ENCODE results near the gene LYSET.
"Not testable (repeated sequence)": the region's sequence is repeated elsewhere in the genome, so short reads cannot be mapped to it uniquely, and the experiment has no call there.

Gene LYSET

GRCh38 chr14:93184391-93185348 lies at the start of gene LYSET, which contains the start of gene MOAP1:
Gene LYSET, plus strand, starts transcription at chr14:93185317. Its CDS starts 89 bp downstream, at chr14:93185406.
Gene MOAP1, minus strand, starts transcription at chr14:93184897. Its CDS starts 655 bp downstream, at chr14:93184242.
- peak; percentile 83 for DNase-seq (ENCODE audit: low read depth)

GRCh38 chr14:93135399-93135798 lies 49.7 kb upstream of the LYSET start:
- no peak for DNase-seq (ENCODE audit: low read depth)

GRCh38 chr14:93136009-93136408 lies 49.1 kb upstream of the LYSET start:
- DNase-seq (ENCODE audit: low read depth), result no peak

- DNase-seq (ENCODE audit: low read depth), result not testable (repeated sequence)
Observed at GRCh38 chr14:93136508-93136907, 48.6 kb upstream of the LYSET start.

GRCh38 chr14:93137864-93138263 lies 47.3 kb upstream of the LYSET start:
- no peak for DNase-seq (ENCODE audit: low read depth)

- no peak for DNase-seq (ENCODE audit: low read depth)
Observed at GRCh38 chr14:93142854-93143652, 42.1 kb upstream of the LYSET start.

GRCh38 chr14:93146119-93146518 lies 39.0 kb upstream of the LYSET start:
- DNase-seq (ENCODE audit: low read depth), result no peak

GRCh38 chr14:93148979-93149378 lies 36.1 kb upstream of the LYSET start:
- DNase-seq (ENCODE audit: low read depth), result no peak

- no peak for DNase-seq (ENCODE audit: low read depth)
Observed at GRCh38 chr14:93150227-93151208, 34.6 kb upstream of the LYSET start.

GRCh38 chr14:93153121-93153520 lies 32.0 kb upstream of the LYSET start:
- no peak for DNase-seq (ENCODE audit: low read depth)

- DNase-seq (ENCODE audit: low read depth), result no peak
Observed at GRCh38 chr14:93155667-93156066, 29.4 kb upstream of the LYSET start.

- DNase-seq (ENCODE audit: low read depth), result no peak
Observed at GRCh38 chr14:93156693-93157369, 28.3 kb upstream of the LYSET start.

GRCh38 chr14:93158349-93158748 lies 26.8 kb upstream of the LYSET start:
- DNase-seq (ENCODE audit: low read depth), result not testable (repeated sequence)

- not testable (repeated sequence) for DNase-seq (ENCODE audit: low read depth)
Observed at GRCh38 chr14:93159625-93160352, 25.3 kb upstream of the LYSET start.

GRCh38 chr14:93160353-93160801 lies 24.7 kb upstream of the LYSET start:
- DNase-seq (ENCODE audit: low read depth), result no peak

- DNase-seq (ENCODE audit: low read depth), result no peak
Observed at GRCh38 chr14:93161411-93161940, 23.6 kb upstream of the LYSET start.

- DNase-seq (ENCODE audit: low read depth), result no peak
Observed at GRCh38 chr14:93163564-93163963, 21.6 kb upstream of the LYSET start.

- DNase-seq (ENCODE audit: low read depth), result not testable (repeated sequence)
Observed at GRCh38 chr14:93165271-93166265, 19.5 kb upstream of the LYSET start.

- not testable (repeated sequence) for DNase-seq (ENCODE audit: low read depth)
Observed at GRCh38 chr14:93168610-93169009, 16.5 kb upstream of the LYSET start.

Measured in stimulated activated CD8-positive, alpha-beta memory T cell treated with anti-CD3 and anti-CD28 coated beads, Interleukin-12 subunit alpha, Interleukin-12 subunit beta, amount 100 ng/mL, for 1 hour (primary cell).